Stimulated activated naive B cell treated with anti-CD40 and anti-IgM and Interleukin-4, amounts not matched to agents 10 μg/mL and 1 μg/mL and 100 μg/mL, for 72 hours (primary cell): ENCODE measurements around the gene SLC48A1.

Source experiments
- ATAC-seq, 2 donors: fragments of 150-1000 bp; cut with Tn5 transposase; replicated peaks; 2 replicates each; pipeline ENCODE4 v1.10.0; 2021; ENCODE audit warnings: moderate library complexity in 1 of 2
- DNase-seq: peaks from one replicate; pipeline ENCODE4 v3.0.0; 2021
- H3K27ac Mint-ChIP-seq: one replicate; pipeline ENCODE4 v1.8.0; 2022; ENCODE audit warnings: mild to moderate bottlenecking, mixed read lengths
- H3K27me3 Mint-ChIP-seq, 2 donors: one replicate each; pipeline ENCODE4 v1.8.0; 2022; ENCODE audit warnings: mixed read lengths in 2 of 2
- H3K36me3 Mint-ChIP-seq, 2 donors: one replicate each; pipeline ENCODE4 v1.8.0; 2022; ENCODE audit warnings: mixed read lengths in 2 of 2, mild to moderate bottlenecking in 1 of 2
- H3K4me1 Mint-ChIP-seq, 2 donors: one replicate each; pipeline ENCODE4 v1.8.0; 2022; ENCODE audit warnings: mixed read lengths in 2 of 2, mild to moderate bottlenecking in 1 of 2
- H3K4me3 Mint-ChIP-seq, 2 donors: one replicate each; pipeline ENCODE4 v1.8.0; 2022; ENCODE audit warnings: mild to moderate bottlenecking in 2 of 2, mixed read lengths in 2 of 2, moderate library complexity in 1 of 2
- H3K9me3 Mint-ChIP-seq, 2 donors: one replicate each; pipeline ENCODE4 v1.8.0; 2022; ENCODE audit warnings: mixed read lengths in 2 of 2, mild to moderate bottlenecking in 1 of 2

The SLC48A1 gene

GRCh38 chr12:47758584-47758833, 14.5 kb upstream of the SLC48A1 start:
- Mint-ChIP-seq H3K36me3 (no peaks in the 10 kb centered on the region), H3K4me1 (peaks cover 52 to 75% of the 10 kb centered on the region in 2 donors), H3K4me3 (peak overlapping the region; percentile 76 to 93), H3K27ac (peak overlapping the region; percentile 86), H3K27me3 (no peaks in the 10 kb centered on the region), H3K9me3 (no peaks in the 10 kb centered on the region)
- DNase-seq (no peak), ATAC-seq (no peak)

- ATAC-seq (peak; percentile 40 to 41), DNase-seq (peak; percentile 69)
- Mint-ChIP-seq H3K9me3 (no peaks in the 10 kb centered on the region), H3K4me1 (peaks cover 54 to 75% of the 10 kb centered on the region in 2 donors), H3K27me3 (no peaks in the 10 kb centered on the region), H3K36me3 (no peaks in the 10 kb centered on the region), H3K4me3 (peak within 1 kb of the TSS; percentile 83 to 93), H3K27ac (peak within 1 kb of the TSS; percentile 86)
Measured at GRCh38 chr12:47758834-47759690, 14.0 kb upstream of the SLC48A1 start, which contains the start of gene RAPGEF3. RAPGEF3 (minus strand) TSS chr12:47758880; CDS start chr12:47758556, 324 bp downstream.

GRCh38 chr12:47762850-47763465, 10.1 kb upstream of the SLC48A1 start:
- H3K4me1 Mint-ChIP-seq: peaks cover 26 to 42% of the 10 kb centered on the region in 2 donors
- H3K9me3 Mint-ChIP-seq: no peaks in the 10 kb centered on the region
- no peak for DNase-seq
- no peak overlapping the region for H3K27ac Mint-ChIP-seq
- no peak overlapping the region for H3K4me3 Mint-ChIP-seq
- no peak for ATAC-seq
- no peaks in the 10 kb centered on the region for H3K27me3 Mint-ChIP-seq
- no peaks in the 10 kb centered on the region for H3K36me3 Mint-ChIP-seq

GRCh38 chr12:47763481-47764346, 9.3 kb upstream of the SLC48A1 start:
- Mint-ChIP-seq H3K27me3 (no peaks in the 10 kb centered on the region), H3K4me3 (no peak overlapping the region), H3K9me3 (no peaks in the 10 kb centered on the region), H3K4me1 (peaks cover 21 to 35% of the 10 kb centered on the region in 2 donors), H3K36me3 (no peaks in the 10 kb centered on the region), H3K27ac (peak overlapping the region; percentile 56)
- no peak for DNase-seq
- ATAC-seq: peak; percentile 21 to 35

DNA sequence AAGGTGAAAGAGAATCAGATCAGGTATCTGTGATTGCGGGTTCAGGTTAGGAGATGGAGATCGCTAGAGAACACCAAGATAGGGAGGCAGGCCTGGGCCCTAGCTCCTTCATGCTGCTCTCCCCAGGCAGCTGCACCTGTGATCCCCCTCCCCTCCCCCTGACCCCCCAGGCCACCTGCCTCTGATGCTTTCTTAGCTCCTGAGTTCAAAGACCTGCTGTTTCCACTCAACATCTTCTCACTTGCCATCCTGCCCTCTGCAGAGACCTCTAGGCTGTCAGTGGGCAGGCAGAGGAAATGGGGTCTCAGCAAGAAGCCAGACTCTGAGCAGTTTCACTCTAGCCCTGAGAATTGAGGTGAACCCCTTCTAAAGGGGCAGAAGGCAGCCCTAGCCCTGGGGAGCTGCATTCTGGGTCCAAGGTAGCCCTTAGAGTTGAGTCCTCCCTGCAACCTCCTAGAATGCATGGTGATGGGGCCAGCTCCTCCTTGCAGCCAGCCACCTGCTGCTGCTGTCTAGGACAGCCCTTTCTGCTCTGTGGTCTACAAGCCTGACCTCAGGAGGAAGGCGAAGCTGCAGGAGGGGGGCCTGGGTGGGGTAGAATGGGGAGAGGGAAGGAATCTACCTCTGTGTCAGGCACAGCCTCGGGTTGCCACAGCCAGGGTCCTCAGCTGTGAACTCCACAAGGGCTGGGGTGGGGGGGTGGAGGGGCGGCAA, 6.4 kb upstream of the SLC48A1 start:
- DNase-seq: no peak
- H3K4me3 Mint-ChIP-seq: no peak overlapping the region
- no peaks in the 10 kb centered on the region for H3K9me3 Mint-ChIP-seq
- no peak overlapping the region for H3K27ac Mint-ChIP-seq
- no peaks in the 10 kb centered on the region for H3K36me3 Mint-ChIP-seq
- peaks cover 16 to 18% of the 10 kb centered on the region in 2 donors for H3K4me1 Mint-ChIP-seq
- no peaks in the 10 kb centered on the region for H3K27me3 Mint-ChIP-seq
- ATAC-seq: peak; percentile 21 to 23

DNA sequence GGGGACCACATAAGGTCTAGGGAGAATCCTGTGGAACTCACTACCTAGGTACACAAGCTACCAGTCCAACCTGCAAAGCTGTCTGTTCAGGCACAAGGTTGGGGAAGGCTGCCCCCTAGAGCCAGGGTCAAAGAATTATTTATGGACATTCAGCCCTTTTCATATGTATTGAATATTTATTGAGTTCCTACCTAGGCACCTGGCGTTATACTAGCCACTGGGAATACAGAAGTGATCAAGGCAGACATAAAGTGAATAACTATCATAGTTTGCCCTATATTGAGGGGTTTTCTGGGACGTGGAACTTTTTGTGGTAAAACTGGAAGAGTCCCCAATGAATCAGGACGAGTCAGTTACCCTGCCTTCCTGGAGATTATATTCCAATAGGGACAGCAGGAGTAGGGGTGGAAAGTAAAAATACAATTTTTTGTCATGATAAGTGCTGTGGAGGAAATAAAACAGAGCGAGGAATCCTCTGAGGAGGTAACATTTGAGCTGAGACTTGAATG, 5.8 kb upstream of the SLC48A1 start:
- H3K36me3 Mint-ChIP-seq: no peaks in the 10 kb centered on the region
- DNase-seq (peak; percentile 41), ATAC-seq (peak; percentile 73 to 76)
- no peaks in the 10 kb centered on the region for H3K9me3 Mint-ChIP-seq
- H3K4me3 Mint-ChIP-seq: no peak overlapping the region
- H3K27ac Mint-ChIP-seq: no peak overlapping the region
- no peaks in the 10 kb centered on the region for H3K27me3 Mint-ChIP-seq
- H3K4me1 Mint-ChIP-seq: peaks cover 16 to 19% of the 10 kb centered on the region in 2 donors

- no peaks in the 10 kb centered on the region for H3K9me3 Mint-ChIP-seq
- ATAC-seq (no peak), DNase-seq (no peak)
- no peaks in the 10 kb centered on the region for H3K36me3 Mint-ChIP-seq
- no peak overlapping the region for H3K27ac Mint-ChIP-seq
- H3K4me3 Mint-ChIP-seq: no peak overlapping the region
- H3K27me3 Mint-ChIP-seq: no peaks in the 10 kb centered on the region
- H3K4me1 Mint-ChIP-seq: peaks cover 11 to 17% of the 10 kb centered on the region in 2 donors
Measured at GRCh38 chr12:47768323-47768811, 4.7 kb upstream of the SLC48A1 start.

GRCh38 chr12:47769234-47770085, 3.6 kb upstream of the SLC48A1 start:
- DNase-seq: no peak
- Mint-ChIP-seq H3K27me3 (no peaks in the 10 kb centered on the region), H3K36me3 (peaks cover 0 to 2% of the 10 kb centered on the region in 2 donors), H3K27ac (no peak overlapping the region), H3K4me3 (no peak overlapping the region), H3K4me1 (peaks cover 6 to 16% of the 10 kb centered on the region in 2 donors), H3K9me3 (no peaks in the 10 kb centered on the region)
- ATAC-seq: no peak

DNA sequence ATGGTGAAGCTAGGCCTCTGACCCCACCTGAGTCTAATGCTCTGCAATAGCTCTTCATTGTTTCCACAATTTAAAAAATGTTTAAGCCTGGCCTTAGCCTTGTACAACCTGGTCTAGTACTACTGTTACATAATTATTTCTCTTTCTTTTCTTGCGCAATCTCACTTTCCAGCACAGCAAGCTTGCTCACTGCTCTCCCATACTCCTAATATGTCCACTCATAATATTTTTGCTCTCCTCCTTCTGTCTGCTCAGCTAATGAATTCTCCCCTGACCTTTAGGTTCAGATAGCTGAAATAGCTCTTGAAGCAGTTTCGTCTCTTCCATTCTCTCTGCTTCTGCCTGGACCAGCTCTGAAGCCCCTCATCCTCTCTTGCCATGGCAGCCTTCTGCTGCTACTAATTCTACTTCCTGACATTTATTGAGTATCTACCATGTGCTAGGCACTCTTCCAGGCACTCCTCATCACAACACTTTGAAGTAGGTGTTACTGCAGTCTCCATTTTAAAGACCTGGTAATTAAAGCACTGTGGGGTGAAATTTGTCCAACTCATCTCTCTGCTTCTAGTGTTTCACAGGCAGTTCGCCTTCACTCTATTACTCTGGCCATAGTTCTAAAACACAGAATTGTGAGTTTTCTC, 2.8 kb upstream of the SLC48A1 start:
- Mint-ChIP-seq H3K36me3 (peaks cover 0 to 2% of the 10 kb centered on the region in 2 donors), H3K4me3 (no peak overlapping the region), H3K27me3 (no peaks in the 10 kb centered on the region), H3K27ac (no peak overlapping the region), H3K9me3 (no peaks in the 10 kb centered on the region), H3K4me1 (peaks cover 13 to 23% of the 10 kb centered on the region in 2 donors)
- ATAC-seq (no peak), DNase-seq (no peak)

DNA sequence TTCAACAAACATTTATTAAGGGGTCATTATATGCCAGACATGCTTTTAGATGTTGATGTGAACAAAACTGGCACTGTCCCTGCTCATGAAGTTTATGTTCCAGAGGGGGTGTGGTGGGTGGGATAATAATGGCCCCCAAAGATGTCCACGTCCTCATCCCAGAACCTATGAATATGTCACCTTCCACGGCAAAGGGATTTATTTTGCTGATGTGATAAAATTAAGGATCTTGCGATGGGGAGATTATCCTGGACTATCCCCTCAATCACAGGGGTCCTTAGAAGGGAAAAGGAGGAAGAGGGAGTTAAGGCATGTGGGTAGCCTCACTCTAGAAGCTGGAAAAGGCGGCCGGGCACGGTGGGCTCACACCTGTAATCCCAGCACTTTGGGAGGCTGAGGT, 1.7 kb upstream of the SLC48A1 start:
- Mint-ChIP-seq H3K27me3 (no peaks in the 10 kb centered on the region), H3K9me3 (no peaks in the 10 kb centered on the region), H3K27ac (no peak overlapping the region), H3K36me3 (peaks cover 0 to 2% of the 10 kb centered on the region in 2 donors), H3K4me1 (peaks cover 23 to 34% of the 10 kb centered on the region in 2 donors), H3K4me3 (no peak overlapping the region)
- no peak for ATAC-seq
- DNase-seq: no peak

GRCh38 chr12:47772094-47772660, 861 bp upstream of the SLC48A1 start:
- H3K4me3 Mint-ChIP-seq: peak overlapping the region; percentile 60 to 82
- H3K36me3 Mint-ChIP-seq: peaks cover 0 to 2% of the 10 kb centered on the region in 2 donors
- peak overlapping the region; percentile 75 for H3K27ac Mint-ChIP-seq
- no peaks in the 10 kb centered on the region for H3K27me3 Mint-ChIP-seq
- no peaks in the 10 kb centered on the region for H3K9me3 Mint-ChIP-seq
- DNase-seq (no peak), ATAC-seq (no peak)
- H3K4me1 Mint-ChIP-seq: peaks cover 31 to 43% of the 10 kb centered on the region in 2 donors

DNA sequence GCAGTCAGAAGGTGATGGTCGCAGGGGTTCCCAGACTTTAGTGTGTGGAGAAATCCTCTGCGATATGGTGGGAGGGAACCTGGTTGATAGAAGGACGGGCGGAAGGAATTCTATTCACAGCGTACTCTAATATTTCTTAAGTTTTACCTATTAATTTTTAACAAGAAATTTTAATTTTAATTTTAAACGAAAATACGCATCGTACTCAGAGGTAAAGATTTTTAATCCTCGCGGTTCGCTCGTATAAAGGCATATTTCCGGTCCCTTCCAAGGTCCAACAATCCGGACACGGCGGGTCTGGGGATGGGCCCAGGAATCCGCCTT, 338 bp upstream of the SLC48A1 start:
- Mint-ChIP-seq H3K27me3 (no peaks in the 10 kb centered on the region), H3K36me3 (peaks cover 0 to 2% of the 10 kb centered on the region in 2 donors), H3K4me3 (peak overlapping the region; percentile 60 to 82), H3K27ac (peak overlapping the region; percentile 75), H3K4me1 (peaks cover 31 to 47% of the 10 kb centered on the region in 2 donors), H3K9me3 (no peaks in the 10 kb centered on the region)
- ATAC-seq: no peak
- DNase-seq: no peak
